Sigmoid colon (tissue), 4 donors: Measurements from ENCODE around the gene ADAMTSL1.

ENCODE experiments used
- EP300 ChIP-seq, 4 donors: sonication (generic); formaldehyde crosslinking; IDR thresholded peaks; one replicate each; pipeline ENCODE4 v1.6.1; 2017; ENCODE audit warnings: antibody characterized with exemption in 4 of 4
- POLR2A ChIP-seq, 2 donors: fragments of 450-650 bp; IDR thresholded peaks; one replicate each; pipeline ENCODE4 v1.6.1; 2016; ENCODE audit warnings: antibody characterized with exemption in 2 of 2, mild to moderate bottlenecking in 2 of 2, moderate library complexity in 2 of 2
- POLR2AphosphoS5 ChIP-seq, 4 donors: sonication (generic); formaldehyde crosslinking; IDR thresholded peaks; one replicate each; pipeline ENCODE4 v1.6.1; 2017; ENCODE audit warnings: antibody characterized with exemption in 4 of 4
- TF ChIP-seq, protein P1 (sequence below), 4 experiments: fragments of 450-650 bp in 3 of 4; fragments of 200-600 bp in 1 of 4; IDR thresholded peaks; one replicate each; pipeline ENCODE4 v1.5.1; 2016 to 2019; ENCODE audit warnings: antibody characterized with exemption in 4 of 4, mild to moderate bottlenecking in 3 of 4, moderate library complexity in 2 of 4

DNA sequence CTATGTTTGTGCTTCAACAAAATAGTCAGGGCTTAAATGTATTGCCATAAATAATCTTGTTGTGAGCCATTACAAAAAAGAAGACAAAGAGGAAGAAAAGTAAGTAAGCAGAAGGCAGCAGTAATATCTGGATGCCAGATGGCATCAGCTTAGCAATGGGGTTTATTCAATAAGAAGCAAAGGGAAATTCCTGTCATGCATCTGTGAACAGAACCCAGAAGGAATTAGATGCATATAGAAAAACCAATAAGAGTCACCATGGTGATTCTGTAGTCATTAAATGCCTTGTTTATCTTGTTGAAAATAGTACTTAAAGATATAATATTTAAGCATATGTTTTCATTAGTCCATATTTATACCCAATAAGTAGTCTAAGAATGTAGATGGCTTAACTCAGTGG is 216.0 kb downstream of the ADAMTSL1 start:
- TF ChIP-seq, protein P1, sequence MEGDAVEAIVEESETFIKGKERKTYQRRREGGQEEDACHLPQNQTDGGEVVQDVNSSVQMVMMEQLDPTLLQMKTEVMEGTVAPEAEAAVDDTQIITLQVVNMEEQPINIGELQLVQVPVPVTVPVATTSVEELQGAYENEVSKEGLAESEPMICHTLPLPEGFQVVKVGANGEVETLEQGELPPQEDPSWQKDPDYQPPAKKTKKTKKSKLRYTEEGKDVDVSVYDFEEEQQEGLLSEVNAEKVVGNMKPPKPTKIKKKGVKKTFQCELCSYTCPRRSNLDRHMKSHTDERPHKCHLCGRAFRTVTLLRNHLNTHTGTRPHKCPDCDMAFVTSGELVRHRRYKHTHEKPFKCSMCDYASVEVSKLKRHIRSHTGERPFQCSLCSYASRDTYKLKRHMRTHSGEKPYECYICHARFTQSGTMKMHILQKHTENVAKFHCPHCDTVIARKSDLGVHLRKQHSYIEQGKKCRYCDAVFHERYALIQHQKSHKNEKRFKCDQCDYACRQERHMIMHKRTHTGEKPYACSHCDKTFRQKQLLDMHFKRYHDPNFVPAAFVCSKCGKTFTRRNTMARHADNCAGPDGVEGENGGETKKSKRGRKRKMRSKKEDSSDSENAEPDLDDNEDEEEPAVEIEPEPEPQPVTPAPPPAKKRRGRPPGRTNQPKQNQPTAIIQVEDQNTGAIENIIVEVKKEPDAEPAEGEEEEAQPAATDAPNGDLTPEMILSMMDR (IDR thresholded peaks at IDR 0.05): no peak
- TF ChIP-seq EP300 (IDR thresholded peaks at IDR 0.05): no peak
- TF ChIP-seq POLR2A (IDR thresholded peaks at IDR 0.05): no peak
- no peak for TF ChIP-seq POLR2AphosphoS5 (IDR thresholded peaks at IDR 0.05)
